GM23338 (cell line): ENCODE data around the gene TREM2. TPM values are rescaled to one million over a fixed set of nuclear protein-coding genes. Genes with fewer than 3 reads are reported as not detected.

Experiments used
- ATAC-seq: fragments of 200-7000 bp; cut with Tn5 transposase; 3 replicates; pipeline ENCODE4 v1.9.1; 2020
- DNase-seq: peaks from one replicate; pipeline ENCODE4 v3.0.0-alpha.2; 2015; ENCODE audit warnings: low spot score
- H2AFZ ChIP-seq: fragments of 200-600 bp; sonication (generic); 2 replicates; pipeline ENCODE4 v1.8.0; 2016; ENCODE audit warnings: antibody characterized with exemption, mild to moderate bottlenecking, moderate library complexity
- H3F3A ChIP-seq: fragments of 200-600 bp; sonication (generic); replicated peaks from 2 replicates; pipeline ENCODE4 v1.8.0; 2017; ENCODE audit warnings: antibody characterized with exemption, mixed run types, low read depth
- H3K27ac ChIP-seq: fragments of 200-600 bp; sonication (generic); 2 replicates; pipeline ENCODE4 v1.6.1; 2016; ENCODE audit warnings: low read depth
- H3K27me3 ChIP-seq: fragments of 200-600 bp; sonication (generic); 2 replicates; pipeline ENCODE4 v1.8.0; 2016; ENCODE audit warnings: mild to moderate bottlenecking, mixed run types, moderate library complexity; ENCODE audit not compliant: insufficient read depth
- H3K36me3 ChIP-seq: fragments of 200-600 bp; sonication (generic); 2 replicates; pipeline ENCODE4 v1.8.0; 2016; ENCODE audit warnings: mild to moderate bottlenecking; ENCODE audit not compliant: insufficient read depth
- H3K4me1 ChIP-seq: fragments of 200-600 bp; sonication (generic); 2 replicates; pipeline ENCODE4 v1.8.0; 2016; ENCODE audit warnings: mild to moderate bottlenecking, moderate library complexity; ENCODE audit not compliant: insufficient read depth
- H3K4me2 ChIP-seq: fragments of 200-600 bp; sonication (generic); 2 replicates; pipeline ENCODE4 v1.7.1; 2017; ENCODE audit warnings: mixed run types
- H3K4me3 ChIP-seq: fragments of 200-600 bp; sonication (generic); 2 replicates; pipeline ENCODE4 v1.6.1; 2016; ENCODE audit warnings: mixed run types
- H3K79me2 ChIP-seq: fragments of 200-600 bp; sonication (generic); replicated peaks from 2 replicates; pipeline ENCODE4 v1.8.0; 2017; ENCODE audit warnings: mild to moderate bottlenecking; ENCODE audit not compliant: insufficient read depth
- H3K9me2 ChIP-seq: fragments of 200-600 bp; sonication (generic); 2 replicates; pipeline ENCODE4 v1.8.0; 2017; ENCODE audit not compliant: insufficient read depth
- H4K20me1 ChIP-seq: fragments of 200-600 bp; sonication (generic); replicated peaks from 2 replicates; pipeline ENCODE4 v1.8.0; 2017; ENCODE audit warnings: mild to moderate bottlenecking; ENCODE audit not compliant: insufficient read depth
- H3K27ac Mint-ChIP-seq: 2 replicates; pipeline ENCODE4 v1.8.0; 2020; ENCODE audit warnings: inconsistent platforms, mild to moderate bottlenecking, moderate library complexity, mixed read lengths
- H3K27me3 Mint-ChIP-seq: 3 replicates; pipeline ENCODE4 v1.8.0; 2022; ENCODE audit warnings: low read depth, mild to moderate bottlenecking, moderate library complexity, mixed read lengths, inconsistent platforms; ENCODE audit not compliant: insufficient read depth, poor library complexity
- H3K36me3 Mint-ChIP-seq: 3 replicates; pipeline ENCODE4 v1.8.0; 2021; ENCODE audit warnings: low read depth, mild to moderate bottlenecking, inconsistent platforms, moderate library complexity, mixed read lengths
- H3K4me1 Mint-ChIP-seq: 3 replicates; pipeline ENCODE4 v1.8.0; 2020; ENCODE audit warnings: mild to moderate bottlenecking, inconsistent platforms, mixed read lengths
- H3K4me3 Mint-ChIP-seq: 3 replicates; pipeline ENCODE4 v1.8.0; 2021; ENCODE audit warnings: moderate library complexity, mild to moderate bottlenecking, inconsistent platforms, mixed read lengths
- H3K9me3 Mint-ChIP-seq: 3 replicates; pipeline ENCODE4 v1.8.0; 2020; ENCODE audit warnings: moderate library complexity, mild to moderate bottlenecking, inconsistent platforms, mixed read lengths
- CREB1 ChIP-seq: fragments of 250-450 bp; sonication (Bioruptor Pico); IDR thresholded peaks from 2 replicates; pipeline ENCODE4 v1.5.0; 2020; ENCODE audit warnings: low read depth, mild to moderate bottlenecking, moderate library complexity
- ETS1 ChIP-seq: IDR thresholded peaks from 2 replicates; pipeline ENCODE4 v1.6.1; 2016; ENCODE audit warnings: antibody characterized with exemption
- EZH2 ChIP-seq: fragments of 200-600 bp; sonication (generic); IDR thresholded peaks from one replicate; pipeline ENCODE4 v1.8.0; 2017; ENCODE audit warnings: antibody characterized with exemption, mild to moderate bottlenecking, low read depth; ENCODE audit not compliant: unreplicated experiment
- EZH2phosphoT487 ChIP-seq: fragments of 200-600 bp; sonication (generic); IDR thresholded peaks from one replicate; pipeline ENCODE4 v1.8.1; 2018; ENCODE audit warnings: antibody characterized with exemption; ENCODE audit not compliant: unreplicated experiment
- JUNB ChIP-seq: IDR thresholded peaks from one replicate; pipeline ENCODE4 v1.6.1; 2016; ENCODE audit warnings: antibody characterized with exemption; ENCODE audit not compliant: unreplicated experiment
- REST ChIP-seq: IDR thresholded peaks from one replicate; pipeline ENCODE4 v1.6.1; 2018; ENCODE audit warnings: antibody characterized with exemption; ENCODE audit not compliant: unreplicated experiment
- STAT1 ChIP-seq: IDR thresholded peaks from one replicate; pipeline ENCODE4 v1.6.1; 2016; ENCODE audit warnings: antibody characterized with exemption; ENCODE audit not compliant: unreplicated experiment
- ZNF114 ChIP-seq: fragments of 250-450 bp; sonication (Bioruptor Pico); IDR thresholded peaks from 2 replicates; pipeline ENCODE4 v1.5.0; 2020; ENCODE audit warnings: mild to moderate bottlenecking, moderate library complexity
- ZNF331 ChIP-seq: fragments of 250-450 bp; sonication (Bioruptor Pico); IDR thresholded peaks from 2 replicates; pipeline ENCODE4 v1.5.0; 2020; ENCODE audit warnings: low read depth, mild to moderate bottlenecking, moderate library complexity
- polyA plus RNA-seq: library from polyadenylated mRNA; unstranded; fragments of >200 nt; fragmentation: Nextera tagmentation; extraction: Ambion mirVana; gene quantifications from 2 replicates; pipeline ENCODE4 v1.2.1, GENCODE V29; 2016
- total RNA-seq: library from RNA; depleted of rRNA; stranded (reverse); fragments of >200 nt; shearing (Covaris generic); gene quantifications from 2 replicates; pipeline ENCODE4 v1.2.3, GENCODE V29; 2014
- TF ChIP-seq, protein P1 (sequence below): fragments of 250-450 bp; sonication (Bioruptor Pico); IDR thresholded peaks from 2 replicates; pipeline ENCODE4 v1.5.0; 2020; ENCODE audit warnings: mild to moderate bottlenecking, moderate library complexity

TREM2 gene
- total and polyA plus RNA-seq, 2 experiments from 2014 or later, result not detected

DNA sequence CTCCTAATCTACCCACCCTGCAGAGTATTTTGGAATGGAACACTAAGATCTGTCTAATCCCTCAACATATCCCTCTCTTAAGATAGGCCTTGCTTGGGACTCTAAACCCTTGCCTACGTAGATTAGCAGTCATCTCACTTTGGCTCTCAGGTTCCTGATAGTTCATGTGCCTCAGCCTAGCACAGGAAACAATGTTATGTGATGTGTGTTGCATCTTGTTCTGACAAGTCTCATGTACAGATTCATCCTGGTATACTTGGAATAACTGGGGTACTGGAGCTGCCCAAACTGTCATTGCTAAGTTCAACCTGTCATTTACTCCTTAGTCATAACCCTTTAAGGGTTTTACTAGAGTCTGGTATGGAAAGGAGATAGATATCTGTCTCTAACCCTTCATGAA is 42.9 kb downstream of the TREM2 start (continued):
- no peak for TF ChIP-seq REST
- TF ChIP-seq ETS1, result no peak

GRCh38 chr6:41119508-41119907 is 43.4 kb downstream of the TREM2 start:
- TF ChIP-seq STAT1 (no peak), ZNF331 (CRISPR knock-in tag) (no peak), EZH2 (no peak), JUNB (no peak), CREB1 (CRISPR knock-in tag) (no peak), ETS1 (no peak), ZNF114 (CRISPR knock-in tag) (no peak), EZH2phosphoT487 (no peak)
- TF ChIP-seq, protein P1, sequence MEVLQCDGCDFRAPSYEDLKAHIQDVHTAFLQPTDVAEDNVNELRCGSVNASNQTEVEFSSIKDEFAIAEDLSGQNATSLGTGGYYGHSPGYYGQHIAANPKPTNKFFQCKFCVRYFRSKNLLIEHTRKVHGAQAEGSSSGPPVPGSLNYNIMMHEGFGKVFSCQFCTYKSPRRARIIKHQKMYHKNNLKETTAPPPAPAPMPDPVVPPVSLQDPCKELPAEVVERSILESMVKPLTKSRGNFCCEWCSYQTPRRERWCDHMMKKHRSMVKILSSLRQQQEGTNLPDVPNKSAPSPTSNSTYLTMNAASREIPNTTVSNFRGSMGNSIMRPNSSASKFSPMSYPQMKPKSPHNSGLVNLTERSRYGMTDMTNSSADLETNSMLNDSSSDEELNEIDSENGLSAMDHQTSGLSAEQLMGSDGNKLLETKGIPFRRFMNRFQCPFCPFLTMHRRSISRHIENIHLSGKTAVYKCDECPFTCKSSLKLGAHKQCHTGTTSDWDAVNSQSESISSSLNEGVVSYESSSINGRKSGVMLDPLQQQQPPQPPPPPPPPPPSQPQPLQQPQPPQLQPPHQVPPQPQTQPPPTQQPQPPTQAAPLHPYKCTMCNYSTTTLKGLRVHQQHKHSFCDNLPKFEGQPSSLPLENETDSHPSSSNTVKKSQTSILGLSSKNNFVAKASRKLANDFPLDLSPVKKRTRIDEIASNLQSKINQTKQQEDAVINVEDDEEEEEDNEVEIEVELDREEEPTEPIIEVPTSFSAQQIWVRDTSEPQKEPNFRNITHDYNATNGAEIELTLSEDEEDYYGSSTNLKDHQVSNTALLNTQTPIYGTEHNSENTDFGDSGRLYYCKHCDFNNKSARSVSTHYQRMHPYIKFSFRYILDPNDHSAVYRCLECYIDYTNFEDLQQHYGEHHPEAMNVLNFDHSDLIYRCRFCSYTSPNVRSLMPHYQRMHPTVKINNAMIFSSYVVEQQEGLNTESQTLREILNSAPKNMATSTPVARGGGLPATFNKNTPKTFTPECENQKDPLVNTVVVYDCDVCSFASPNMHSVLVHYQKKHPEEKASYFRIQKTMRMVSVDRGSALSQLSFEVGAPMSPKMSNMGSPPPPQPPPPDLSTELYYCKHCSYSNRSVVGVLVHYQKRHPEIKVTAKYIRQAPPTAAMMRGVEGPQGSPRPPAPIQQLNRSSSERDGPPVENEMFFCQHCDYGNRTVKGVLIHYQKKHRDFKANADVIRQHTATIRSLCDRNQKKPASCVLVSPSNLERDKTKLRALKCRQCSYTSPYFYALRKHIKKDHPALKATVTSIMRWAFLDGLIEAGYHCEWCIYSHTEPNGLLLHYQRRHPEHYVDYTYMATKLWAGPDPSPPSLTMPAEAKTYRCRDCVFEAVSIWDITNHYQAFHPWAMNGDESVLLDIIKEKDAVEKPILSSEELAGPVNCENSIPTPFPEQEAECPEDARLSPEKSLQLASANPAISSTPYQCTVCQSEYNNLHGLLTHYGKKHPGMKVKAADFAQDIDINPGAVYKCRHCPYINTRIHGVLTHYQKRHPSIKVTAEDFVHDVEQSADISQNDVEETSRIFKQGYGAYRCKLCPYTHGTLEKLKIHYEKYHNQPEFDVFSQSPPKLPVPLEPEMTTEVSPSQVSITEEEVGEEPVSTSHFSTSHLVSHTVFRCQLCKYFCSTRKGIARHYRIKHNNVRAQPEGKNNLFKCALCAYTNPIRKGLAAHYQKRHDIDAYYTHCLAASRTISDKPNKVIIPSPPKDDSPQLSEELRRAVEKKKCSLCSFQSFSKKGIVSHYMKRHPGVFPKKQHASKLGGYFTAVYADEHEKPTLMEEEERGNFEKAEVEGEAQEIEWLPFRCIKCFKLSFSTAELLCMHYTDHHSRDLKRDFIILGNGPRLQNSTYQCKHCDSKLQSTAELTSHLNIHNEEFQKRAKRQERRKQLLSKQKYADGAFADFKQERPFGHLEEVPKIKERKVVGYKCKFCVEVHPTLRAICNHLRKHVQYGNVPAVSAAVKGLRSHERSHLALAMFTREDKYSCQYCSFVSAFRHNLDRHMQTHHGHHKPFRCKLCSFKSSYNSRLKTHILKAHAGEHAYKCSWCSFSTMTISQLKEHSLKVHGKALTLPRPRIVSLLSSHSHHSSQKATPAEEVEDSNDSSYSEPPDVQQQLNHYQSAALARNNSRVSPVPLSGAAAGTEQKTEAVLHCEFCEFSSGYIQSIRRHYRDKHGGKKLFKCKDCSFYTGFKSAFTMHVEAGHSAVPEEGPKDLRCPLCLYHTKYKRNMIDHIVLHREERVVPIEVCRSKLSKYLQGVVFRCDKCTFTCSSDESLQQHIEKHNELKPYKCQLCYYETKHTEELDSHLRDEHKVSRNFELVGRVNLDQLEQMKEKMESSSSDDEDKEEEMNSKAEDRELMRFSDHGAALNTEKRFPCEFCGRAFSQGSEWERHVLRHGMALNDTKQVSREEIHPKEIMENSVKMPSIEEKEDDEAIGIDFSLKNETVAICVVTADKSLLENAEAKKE (CRISPR knock-in tag), result no peak
- H3K36me3 ChIP-seq, result no peaks in the 10 kb centered on the region
- no peak overlapping the region for H3K27ac Mint-ChIP-seq

More at GRCh38 chr6:41119508-41119907, 43.4 kb downstream of the TREM2 start:
- H3K4me3 ChIP-seq, result no peak overlapping the region
- Mint-ChIP-seq H3K4me1 (no peaks in the 10 kb centered on the region), H3K27me3 (no peaks in the 10 kb centered on the region), H3K9me3 (no peaks in the 10 kb centered on the region), H3K4me3 (no peak overlapping the region), H3K36me3 (no peaks in the 10 kb centered on the region)
- no peaks in the 10 kb centered on the region for H4K20me1 ChIP-seq
- H3K79me2 ChIP-seq, result no peaks in the 10 kb centered on the region
- H3F3A ChIP-seq, result no peaks in the 10 kb centered on the region
- no peak overlapping the region for H3K27ac ChIP-seq
- no peak for DNase-seq
- no peaks in the 10 kb centered on the region for H3K9me2 ChIP-seq
- no peak overlapping the region for H2AFZ ChIP-seq
- no peaks in the 10 kb centered on the region for H3K27me3 ChIP-seq
- no peak overlapping the region for H3K4me2 ChIP-seq
- H3K4me1 ChIP-seq, result no peaks in the 10 kb centered on the region
- ATAC-seq, result no peak
